Fibroblast of skin of left quadriceps (primary cell): Measurements from ENCODE around the gene PRKD1.
"Not testable (repeated sequence)": the region's sequence is repeated elsewhere in the genome, so short reads cannot be mapped to it uniquely, and the experiment has no call there.

Experiments
- DNase-seq, 2 experiments: peaks; one replicate each; pipeline ENCODE4 v3.0.0-alpha.2; 2013; ENCODE audit warnings: low read depth in 2 of 2

Gene PRKD1

GRCh38 chr14:29741909-29742401 lies 185.7 kb downstream of the PRKD1 start:
- peak in 1 of 2 experiments; percentile 21 for DNase-seq

- no peak for DNase-seq
These were observed 187.2 kb downstream of the PRKD1 start for GRCh38 chr14:29740491-29740890.

GRCh38 chr14:29738950-29739349 lies 188.7 kb downstream of the PRKD1 start:
- no peak for DNase-seq

GRCh38 chr14:29738056-29738455 lies 189.6 kb downstream of the PRKD1 start:
- no peak for DNase-seq

GRCh38 chr14:29735459-29735858 lies 192.2 kb downstream of the PRKD1 start:
- DNase-seq = no peak

- DNase-seq = no peak
These were observed 192.9 kb downstream of the PRKD1 start for GRCh38 chr14:29734732-29735131.

GRCh38 chr14:29726560-29727331 lies 200.9 kb downstream of the PRKD1 start:
- not testable (repeated sequence) for DNase-seq

GRCh38 chr14:29724991-29725390 lies 202.7 kb downstream of the PRKD1 start:
- DNase-seq = no peak

- DNase-seq = no peak
These were observed 204.8 kb downstream of the PRKD1 start for GRCh38 chr14:29722831-29723230.

GRCh38 chr14:29721586-29721985 lies 206.1 kb downstream of the PRKD1 start:
- DNase-seq = no peak

- no peak for DNase-seq
These were observed 209.7 kb downstream of the PRKD1 start for GRCh38 chr14:29717901-29718300.

- DNase-seq = no peak
These were observed 211.5 kb downstream of the PRKD1 start for GRCh38 chr14:29716150-29716549.

- no peak for DNase-seq
These were observed 215.0 kb downstream of the PRKD1 start for GRCh38 chr14:29712601-29713000.

- no peak for DNase-seq
These were observed 217.6 kb downstream of the PRKD1 start for GRCh38 chr14:29710015-29710414.

- DNase-seq = no peak
These were observed 218.2 kb downstream of the PRKD1 start for GRCh38 chr14:29709490-29709889.

GRCh38 chr14:29706700-29707099 lies 220.9 kb downstream of the PRKD1 start:
- no peak for DNase-seq

GRCh38 chr14:29705801-29706200 lies 221.8 kb downstream of the PRKD1 start:
- DNase-seq = no peak

GRCh38 chr14:29689597-29689996 lies 238.1 kb downstream of the PRKD1 start:
- not testable (repeated sequence) for DNase-seq

- DNase-seq = no peak
These were observed 239.8 kb downstream of the PRKD1 start for GRCh38 chr14:29687866-29688265.

- DNase-seq = no peak
These were observed 240.4 kb downstream of the PRKD1 start for GRCh38 chr14:29687071-29687765.

GRCh38 chr14:29684926-29685325 lies 242.7 kb downstream of the PRKD1 start:
- DNase-seq = no peak

- no peak for DNase-seq
These were observed 244.9 kb downstream of the PRKD1 start for GRCh38 chr14:29682789-29683188.

- DNase-seq = no peak
These were observed 246.3 kb downstream of the PRKD1 start for GRCh38 chr14:29681316-29681715.
